GM18868 (cell line): Measurements from ENCODE around the gene C6.
"Not testable (repeated sequence)": the region's sequence is repeated elsewhere in the genome, so short reads cannot be mapped to it uniquely, and the experiment has no call there.

Experiments
- ATAC-seq: cut with Tn5 transposase; IDR thresholded peaks from one replicate; pipeline ENCODE4 v1.9.1; 2021; ENCODE audit warnings: mild to moderate bottlenecking, moderate library complexity; ENCODE audit not compliant: unreplicated experiment

C6 gene

DNA sequence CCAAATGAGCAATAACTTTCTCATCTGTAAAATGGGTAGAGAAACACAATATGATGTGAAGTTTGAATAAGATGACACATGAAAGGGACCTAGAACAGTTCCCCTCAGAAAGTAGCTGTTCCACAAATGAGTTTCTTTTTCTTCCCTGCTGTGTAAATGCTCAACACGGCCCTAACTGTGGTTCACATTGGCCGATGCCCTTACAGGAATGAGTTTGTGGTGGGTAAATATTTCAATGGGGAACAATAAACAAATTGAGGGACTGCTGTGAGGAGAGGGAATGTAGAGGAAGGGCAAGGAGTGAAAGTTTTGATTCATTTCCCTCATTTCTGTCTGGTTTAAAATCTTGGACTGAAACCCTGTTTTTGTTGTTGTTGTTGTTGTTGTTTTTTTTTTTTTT lies 12.8 kb downstream of the C6 start:
- no peak for ATAC-seq

DNA sequence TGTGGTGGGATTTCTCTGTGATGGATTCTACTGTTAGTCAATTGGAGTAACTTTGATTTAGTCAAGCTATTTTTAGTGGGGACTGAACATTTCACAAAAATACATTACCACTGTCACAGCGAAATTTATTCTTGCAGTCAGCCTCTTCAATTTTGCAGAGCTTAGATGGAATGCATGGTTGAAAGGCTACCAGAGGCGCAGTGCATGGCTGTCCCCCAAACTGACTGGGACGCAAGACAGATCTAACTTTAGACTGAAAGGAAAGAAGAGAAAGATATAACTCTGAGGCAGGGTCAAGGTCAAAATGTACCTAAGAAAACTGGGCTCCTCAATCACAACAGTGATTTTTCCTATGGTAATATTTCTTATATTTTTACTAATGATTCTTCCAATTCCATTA lies 13.7 kb downstream of the C6 start:
- no peak for ATAC-seq

GRCh38 chr5:41196197-41196596 lies 17.1 kb downstream of the C6 start:
- no peak for ATAC-seq

DNA sequence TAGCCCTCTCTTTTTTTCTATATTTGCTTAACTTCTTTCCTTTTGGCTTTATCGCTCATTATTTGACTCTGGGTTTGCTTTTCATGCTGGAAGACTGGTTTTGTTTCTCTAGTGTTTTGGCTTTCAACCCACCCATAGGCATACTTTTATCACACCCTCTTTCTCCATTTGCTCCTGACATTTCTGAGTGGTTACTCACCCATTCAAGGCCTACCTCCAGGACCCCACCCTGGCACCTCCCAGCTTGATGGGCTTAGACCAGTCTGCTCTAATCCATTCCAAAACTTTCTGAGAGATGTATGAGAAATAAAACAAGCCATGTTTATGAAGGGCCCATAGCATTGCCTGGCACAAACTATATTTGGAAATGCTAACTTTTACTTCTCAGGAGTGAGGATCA lies 18.1 kb downstream of the C6 start:
- no peak for ATAC-seq

DNA sequence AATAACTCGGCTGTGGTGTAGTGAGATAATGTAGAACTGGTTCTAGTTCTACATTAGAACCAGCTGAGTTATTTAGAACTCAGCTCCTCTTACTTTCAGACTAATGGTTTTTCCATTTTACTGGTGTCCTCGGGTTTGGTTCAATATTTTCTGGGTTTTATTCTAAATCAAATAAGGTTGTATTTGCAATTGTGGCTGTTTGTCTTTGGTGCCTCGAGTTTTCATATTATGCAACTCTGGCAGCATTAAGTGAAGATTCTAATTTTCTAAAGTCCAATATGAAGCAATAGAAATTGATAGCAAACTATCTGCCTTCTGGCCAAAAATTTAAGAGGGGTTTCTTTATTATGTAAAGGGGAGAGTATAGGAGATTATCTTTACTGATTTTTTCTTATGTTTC lies 19.0 kb downstream of the C6 start:
- ATAC-seq: no peak

GRCh38 chr5:41193456-41194205 lies 19.7 kb downstream of the C6 start:
- ATAC-seq: no peak

- ATAC-seq: no peak
These were observed 22.1 kb downstream of the C6 start for GRCh38 chr5:41191249-41191648.

DNA sequence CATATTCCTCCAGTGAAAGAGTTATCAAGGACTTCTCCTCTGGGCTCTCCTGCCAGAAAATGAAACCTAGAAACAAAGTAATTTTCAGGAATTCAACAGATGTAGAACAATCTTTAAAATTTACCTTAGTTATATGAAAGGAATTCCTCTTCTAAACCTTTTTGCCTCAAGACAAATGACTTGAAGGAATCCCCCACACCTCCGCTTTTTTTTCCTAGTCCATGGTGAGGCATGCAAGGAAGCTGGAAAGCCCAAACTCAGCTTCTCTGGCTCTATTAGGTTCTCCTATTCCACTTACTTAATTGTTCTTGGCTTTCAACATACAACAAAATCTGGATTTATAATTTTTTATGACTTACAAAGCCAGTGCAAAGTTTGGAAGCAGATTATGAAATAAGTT lies 27.2 kb downstream of the C6 start:
- ATAC-seq: no peak

- ATAC-seq: not testable (repeated sequence)
These were observed 30.0 kb downstream of the C6 start for GRCh38 chr5:41183331-41183730.

DNA sequence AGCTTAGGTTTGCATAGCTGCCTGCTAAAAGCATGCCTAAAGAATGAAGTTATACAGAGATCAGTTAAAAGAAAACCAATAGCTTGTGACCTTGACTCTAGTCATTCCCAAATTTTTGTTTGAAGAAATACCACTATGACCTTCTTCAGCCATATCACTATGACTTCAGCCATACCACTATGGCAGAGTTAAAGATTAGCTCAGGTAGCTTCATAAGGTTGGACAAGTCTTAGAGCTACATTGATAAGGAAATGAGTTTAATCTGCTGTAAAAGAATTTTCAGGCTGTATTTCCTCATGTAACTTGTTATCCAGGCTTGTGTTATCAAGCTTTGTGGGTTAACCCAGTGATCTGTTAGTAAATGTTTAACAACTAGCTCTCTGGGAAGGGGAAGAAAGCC lies 30.7 kb downstream of the C6 start:
- ATAC-seq: no peak

DNA sequence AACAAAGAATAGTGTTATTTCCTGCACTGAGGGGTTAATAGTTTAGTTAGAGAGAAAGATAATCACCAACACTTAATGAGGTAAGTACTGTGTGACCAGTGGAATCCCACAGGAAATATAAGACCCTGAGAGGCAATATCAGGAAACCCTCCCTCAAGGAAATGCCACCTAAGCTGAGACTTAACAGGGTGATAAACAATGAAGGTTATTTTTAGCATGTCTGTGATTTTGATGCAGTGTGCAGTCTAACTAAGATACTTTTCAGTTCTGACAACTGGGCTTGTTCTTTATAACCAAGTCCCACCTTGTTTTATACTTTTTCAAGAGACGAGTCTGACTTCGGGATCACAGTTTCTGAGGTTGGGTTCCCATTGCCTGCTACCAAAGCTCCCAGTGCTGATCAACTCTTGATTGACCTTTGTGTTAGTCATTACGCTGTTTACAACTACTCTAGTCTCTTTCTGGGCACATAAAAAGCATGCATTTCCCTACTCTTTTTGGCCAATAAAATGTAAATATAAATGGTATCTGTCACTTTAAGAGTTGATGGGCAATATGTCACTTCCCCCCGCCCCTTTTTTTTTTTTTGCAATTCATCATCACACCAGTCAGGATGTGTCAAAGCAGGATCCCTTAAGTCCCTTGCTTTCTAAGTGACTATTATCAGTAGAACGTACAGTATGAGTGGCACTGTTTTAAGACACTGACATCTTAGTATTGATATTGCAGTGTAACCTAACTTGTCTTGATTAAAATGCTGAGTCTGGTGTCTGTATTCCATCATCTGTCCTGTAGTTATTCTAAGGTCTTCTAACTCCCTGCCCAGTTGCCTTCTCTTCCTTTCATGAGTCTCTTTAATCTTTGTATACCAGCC lies 31.4 kb downstream of the C6 start:
- no peak for ATAC-seq

- no peak for ATAC-seq
These were observed 36.4 kb downstream of the C6 start for GRCh38 chr5:41176952-41177351.

GRCh38 chr5:41172012-41172411 lies 41.3 kb downstream of the C6 start:
- ATAC-seq: no peak

DNA sequence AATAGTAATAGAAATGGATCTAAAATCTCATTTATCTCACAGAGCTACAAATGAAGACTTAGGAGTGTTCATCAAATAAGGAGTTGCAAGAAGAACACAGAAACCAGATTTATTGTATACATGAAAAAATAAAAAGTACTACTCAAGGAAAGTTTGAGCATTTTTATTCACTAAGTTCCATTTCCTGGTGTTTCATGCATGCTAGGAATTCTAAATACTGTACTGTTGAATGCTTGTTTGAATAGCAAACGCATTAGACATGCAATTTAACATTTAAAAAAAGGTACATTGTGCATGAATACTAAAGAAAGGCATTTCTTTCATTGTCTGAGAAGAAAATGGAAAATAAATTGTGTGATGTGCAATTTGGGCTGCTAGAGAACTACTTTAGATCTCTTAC lies 52.1 kb downstream of the C6 start:
- ATAC-seq: no peak

DNA sequence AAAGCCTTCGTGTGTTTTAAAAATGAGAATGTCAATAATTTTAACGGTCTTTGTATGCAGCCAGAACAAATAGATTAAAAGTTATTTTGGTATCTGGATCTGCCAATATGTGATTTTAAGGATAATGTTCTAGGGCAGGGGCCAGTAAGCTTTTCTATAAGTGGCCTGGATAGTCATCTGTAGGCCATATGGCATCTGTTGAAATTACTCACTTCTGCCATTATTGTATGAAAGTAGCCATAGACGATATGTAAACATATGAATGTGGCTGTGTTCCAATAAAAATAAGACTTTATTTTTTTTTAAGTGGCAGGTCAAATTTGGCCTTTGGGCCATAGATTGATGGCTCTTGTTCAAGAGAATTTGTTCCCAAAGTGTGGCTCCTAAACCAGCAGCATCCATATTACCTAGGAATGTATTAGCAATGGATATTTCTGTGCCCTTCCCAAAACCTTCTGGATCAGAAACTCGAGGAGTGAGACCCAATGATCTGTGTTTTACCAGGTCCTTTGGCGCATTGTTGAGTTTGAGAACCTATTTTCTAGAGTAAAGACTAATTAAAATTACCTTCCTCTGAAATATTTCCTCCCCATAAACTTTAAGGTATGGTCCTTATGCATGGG lies 55.9 kb downstream of the C6 start:
- no peak for ATAC-seq

DNA sequence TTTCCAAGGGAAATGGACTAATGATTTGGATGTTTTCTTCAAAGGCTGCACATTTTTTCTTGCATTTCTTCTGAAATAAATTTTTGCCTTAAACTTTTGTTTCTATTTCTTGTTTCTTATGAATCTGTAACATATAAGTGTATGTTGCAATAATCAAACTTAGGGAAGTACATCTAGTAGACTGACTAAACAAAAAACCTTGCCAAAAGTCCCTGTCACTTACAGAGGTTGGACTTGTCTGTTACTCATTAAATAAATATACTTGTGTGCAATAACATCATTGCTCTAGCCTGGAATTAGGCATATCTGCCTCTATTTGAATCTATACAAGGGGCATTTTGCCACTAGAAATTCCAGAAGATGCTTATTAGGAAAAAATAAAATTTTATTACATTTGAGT lies 56.6 kb downstream of the C6 start:
- no peak for ATAC-seq

DNA sequence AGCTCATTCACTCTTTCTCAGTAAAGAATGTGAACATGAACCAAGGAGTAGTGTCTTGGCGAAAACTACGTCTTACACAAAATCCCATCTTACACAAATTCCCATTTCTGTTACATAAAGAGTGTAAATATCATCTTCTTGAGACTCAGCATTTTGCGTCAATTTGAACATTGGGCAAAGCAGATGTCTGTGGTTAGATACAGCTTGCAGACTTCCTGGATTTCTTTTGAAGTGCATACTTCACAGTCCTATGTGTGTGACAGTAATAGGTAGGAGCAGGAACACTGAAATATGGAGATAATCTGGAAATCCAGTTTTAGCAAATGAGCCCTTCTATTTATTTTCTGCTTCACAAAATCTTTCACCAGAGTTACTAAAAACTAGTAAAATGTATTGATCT lies 58.8 kb downstream of the C6 start:
- ATAC-seq: no peak

DNA sequence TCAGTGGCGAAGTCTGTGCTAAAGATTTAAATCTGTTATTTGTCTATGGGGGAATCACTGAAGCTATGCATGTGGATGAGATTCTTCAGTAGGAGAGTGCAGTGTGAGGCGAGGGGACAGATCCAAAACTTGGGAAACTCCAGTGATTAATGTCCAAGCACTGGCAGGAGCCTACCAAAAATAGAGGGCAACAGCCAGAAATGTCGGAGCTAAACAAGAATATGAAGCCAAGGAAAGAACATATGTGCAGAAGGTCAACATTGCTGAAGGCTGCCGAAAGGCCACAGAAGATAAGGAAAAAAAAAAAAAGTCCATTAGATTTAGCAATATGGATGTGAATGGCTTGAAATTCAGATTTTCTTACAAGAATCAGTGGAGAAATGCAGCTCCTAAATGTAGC lies 61.8 kb downstream of the C6 start:
- no peak for ATAC-seq

DNA sequence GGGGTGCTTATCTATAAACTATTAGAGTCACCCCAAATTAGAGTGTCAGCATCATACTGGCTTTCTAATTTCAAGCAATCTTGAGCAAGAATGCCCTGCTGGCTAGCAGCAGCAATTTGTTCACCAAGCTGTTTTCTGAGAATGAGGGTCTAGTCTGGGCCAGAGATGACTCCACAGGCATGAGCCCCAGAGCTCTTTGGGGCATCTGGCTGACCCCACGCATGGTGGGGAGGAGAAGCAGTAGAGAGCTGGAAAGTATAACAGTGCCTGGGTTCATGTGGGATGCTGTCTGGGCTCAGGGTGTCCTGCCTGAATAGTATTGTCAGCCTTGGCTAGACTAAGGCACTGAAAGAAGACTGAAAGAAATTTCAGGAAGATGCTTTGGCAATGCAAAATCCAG lies 64.9 kb downstream of the C6 start:
- ATAC-seq: no peak

- ATAC-seq: no peak
These were observed 68.0 kb downstream of the C6 start for GRCh38 chr5:41145306-41145705.

GRCh38 chr5:41143131-41143901 lies 70.0 kb downstream of the C6 start:
- no peak for ATAC-seq
